Activated naive CD4-positive, alpha-beta T cell treated with anti-CD3 and anti-CD28 coated beads, Interleukin-2, amount 50 U/mL, for 72 hours (primary cell): Measurements from ENCODE around the gene MANBA. TPM values are rescaled to one million over a fixed set of nuclear protein-coding genes. Genes with fewer than 3 reads are reported as not detected.
"Not testable (repeated sequence)": the region's sequence is repeated elsewhere in the genome, so short reads cannot be mapped to it uniquely, and the experiment has no call there.

Experiments
- ATAC-seq, 2 donors: fragments of 150-1000 bp; cut with Tn5 transposase; 2 replicates each; pipeline ENCODE4 v1.10.0; 2021; ENCODE audit warnings: mild to moderate bottlenecking in 2 of 2, moderate library complexity in 2 of 2
- DNase-seq, 2 donors: peaks; one replicate each; pipeline ENCODE4 v3.0.0; 2021 to 2022; ENCODE audit warnings: low spot score in 2 of 2
- H3K27ac Mint-ChIP-seq, 2 donors: one replicate each; pipeline ENCODE4 v1.8.0; 2022; ENCODE audit warnings: mild to moderate bottlenecking in 2 of 2, mixed read lengths in 2 of 2
- H3K36me3 Mint-ChIP-seq, 2 donors: one replicate each; pipeline ENCODE4 v1.8.0; 2022; ENCODE audit warnings: mixed read lengths in 2 of 2
- H3K9me3 Mint-ChIP-seq, 2 donors: one replicate each; pipeline ENCODE4 v1.8.0; 2022; ENCODE audit warnings: mixed read lengths in 2 of 2
- total RNA-seq, 2 donors: library from RNA; stranded (reverse); gene quantifications; one replicate each; pipeline ENCODE4 v1.2.3, GENCODE V29; 2022

The MANBA gene
- total RNA-seq, 2 donors from 2014 or later, result 12.3 to 20.6 TPM

GRCh38 chr4:102735582-102735981 is 25.2 kb downstream of the MANBA start:
- Mint-ChIP-seq H3K9me3 (peaks cover 12 to 18% of the 10 kb centered on the region in 2 donors), H3K27ac (no peak overlapping the region), H3K36me3 (peaks cover 41 to 43% of the 10 kb centered on the region in 2 donors)
- no peak for ATAC-seq
- no peak for DNase-seq

- peak; percentile 80 to 94 for ATAC-seq
- DNase-seq, result no peak
- peak overlapping the region in 1 of 2 donors; percentile 4 for H3K27ac Mint-ChIP-seq
- peaks cover 36 to 44% of the 10 kb centered on the region in 2 donors for H3K36me3 Mint-ChIP-seq
- H3K9me3 Mint-ChIP-seq, result peaks cover 12 to 18% of the 10 kb centered on the region in 2 donors
Measured at GRCh38 chr4:102734591-102735385, 26.0 kb downstream of the MANBA start.

GRCh38 chr4:102734116-102734515 is 26.7 kb downstream of the MANBA start:
- ATAC-seq (no peak), DNase-seq (no peak)
- Mint-ChIP-seq H3K27ac (peak overlapping the region in 1 of 2 donors; percentile 4), H3K36me3 (peaks cover 32 to 44% of the 10 kb centered on the region in 2 donors), H3K9me3 (peaks cover 10 to 19% of the 10 kb centered on the region in 2 donors)

- Mint-ChIP-seq H3K9me3 (peaks cover 4 to 13% of the 10 kb centered on the region in 2 donors), H3K27ac (no peak overlapping the region), H3K36me3 (peaks cover 21 to 41% of the 10 kb centered on the region in 2 donors)
- ATAC-seq (no peak), DNase-seq (no peak)
Measured at GRCh38 chr4:102733084-102733483, 27.7 kb downstream of the MANBA start.

GRCh38 chr4:102732678-102733077 is 28.1 kb downstream of the MANBA start:
- DNase-seq, result no peak
- peaks cover 4 to 13% of the 10 kb centered on the region in 2 donors for H3K9me3 Mint-ChIP-seq
- H3K36me3 Mint-ChIP-seq, result peaks cover 21 to 41% of the 10 kb centered on the region in 2 donors
- H3K27ac Mint-ChIP-seq, result no peak overlapping the region
- ATAC-seq, result no peak

GRCh38 chr4:102730968-102731533 is 29.7 kb downstream of the MANBA start:
- ATAC-seq, result no peak
- DNase-seq, result no peak
- H3K36me3 Mint-ChIP-seq, result peaks cover 21 to 41% of the 10 kb centered on the region in 2 donors
- H3K9me3 Mint-ChIP-seq, result peaks cover 4 to 13% of the 10 kb centered on the region in 2 donors
- H3K27ac Mint-ChIP-seq, result peak overlapping the region in 1 of 2 donors; percentile 44

- peaks cover 21 to 36% of the 10 kb centered on the region in 2 donors for H3K36me3 Mint-ChIP-seq
- not testable (repeated sequence) for DNase-seq, ATAC-seq
- peaks cover 4 to 13% of the 10 kb centered on the region in 2 donors for H3K9me3 Mint-ChIP-seq
- peak overlapping the region; percentile 42 to 70 for H3K27ac Mint-ChIP-seq
Measured at GRCh38 chr4:102729486-102729885, 31.3 kb downstream of the MANBA start.

- Mint-ChIP-seq H3K36me3 (peaks cover 7 to 20% of the 10 kb centered on the region in 2 donors), H3K9me3 (peaks cover 4 to 13% of the 10 kb centered on the region in 2 donors)
- not testable (repeated sequence) for ATAC-seq, DNase-seq, H3K27ac Mint-ChIP-seq
Measured at GRCh38 chr4:102726919-102727318, 33.8 kb downstream of the MANBA start.

GRCh38 chr4:102726068-102726467 is 34.7 kb downstream of the MANBA start:
- H3K27ac Mint-ChIP-seq, result no peak overlapping the region
- H3K9me3 Mint-ChIP-seq, result peaks cover under 1 to 8% of the 10 kb centered on the region in 2 donors
- peaks cover 0 to 15% of the 10 kb centered on the region in 2 donors for H3K36me3 Mint-ChIP-seq
- no peak for ATAC-seq
- DNase-seq, result no peak

GRCh38 chr4:102725229-102725628 is 35.5 kb downstream of the MANBA start:
- H3K27ac Mint-ChIP-seq, result no peak overlapping the region
- H3K9me3 Mint-ChIP-seq, result peaks cover 0 to 4% of the 10 kb centered on the region in 2 donors
- DNase-seq, result no peak
- peaks cover 0 to 10% of the 10 kb centered on the region in 2 donors for H3K36me3 Mint-ChIP-seq
- no peak for ATAC-seq

GRCh38 chr4:102723511-102723910 is 37.3 kb downstream of the MANBA start:
- no peaks in the 10 kb centered on the region for H3K9me3 Mint-ChIP-seq
- ATAC-seq, result no peak
- H3K36me3 Mint-ChIP-seq, result peaks cover 5 to 8% of the 10 kb centered on the region in 2 donors
- no peak overlapping the region for H3K27ac Mint-ChIP-seq
- DNase-seq, result no peak

- DNase-seq (no peak), ATAC-seq (no peak)
- H3K9me3 Mint-ChIP-seq, result no peaks in the 10 kb centered on the region
- peaks cover 8 to 9% of the 10 kb centered on the region in 2 donors for H3K36me3 Mint-ChIP-seq
- no peak overlapping the region for H3K27ac Mint-ChIP-seq
Measured at GRCh38 chr4:102722740-102723139, 38.0 kb downstream of the MANBA start.

GRCh38 chr4:102718833-102719575 is 41.8 kb downstream of the MANBA start:
- H3K9me3 Mint-ChIP-seq, H3K27ac Mint-ChIP-seq, ATAC-seq, DNase-seq: not testable (repeated sequence)
- H3K36me3 Mint-ChIP-seq, result peaks cover 8 to 13% of the 10 kb centered on the region in 2 donors

- no peak for ATAC-seq
- no peak overlapping the region for H3K27ac Mint-ChIP-seq
- DNase-seq, result no peak
- no peaks in the 10 kb centered on the region for H3K9me3 Mint-ChIP-seq
- peaks cover 8 to 13% of the 10 kb centered on the region in 2 donors for H3K36me3 Mint-ChIP-seq
Measured at GRCh38 chr4:102717448-102718092, 43.2 kb downstream of the MANBA start.

GRCh38 chr4:102715057-102715456 is 45.7 kb downstream of the MANBA start:
- no peak overlapping the region for H3K27ac Mint-ChIP-seq
- peaks cover 8 to 13% of the 10 kb centered on the region in 2 donors for H3K36me3 Mint-ChIP-seq
- ATAC-seq (no peak), DNase-seq (no peak)
- no peaks in the 10 kb centered on the region for H3K9me3 Mint-ChIP-seq

- not testable (repeated sequence) for ATAC-seq, H3K36me3 Mint-ChIP-seq, H3K27ac Mint-ChIP-seq, H3K9me3 Mint-ChIP-seq, DNase-seq
Measured at GRCh38 chr4:102713774-102714173, 47.0 kb downstream of the MANBA start.
